Endothelial cell (in vitro differentiated cells): ENCODE measurements around the gene PTPN6. TPM values are rescaled to one million over a fixed set of nuclear protein-coding genes. Genes with fewer than 3 reads are reported as not detected.
A peak's percentile ranks its signal among the peaks of the same experiment; 100 is the strongest.

Experiments
- DNase-seq: peaks from one replicate; pipeline ENCODE4 v3.0.0; 2021; ENCODE audit warnings: low spot score
- H3K27ac Mint-ChIP-seq: one replicate; pipeline ENCODE4 v1.8.0; 2021; ENCODE audit warnings: mixed read lengths, inconsistent platforms; ENCODE audit not compliant: unreplicated experiment
- H3K27me3 Mint-ChIP-seq: one replicate; pipeline ENCODE4 v1.8.0; 2021; ENCODE audit warnings: mild to moderate bottlenecking, moderate library complexity, mixed read lengths, inconsistent platforms; ENCODE audit not compliant: unreplicated experiment
- H3K36me3 Mint-ChIP-seq: one replicate; pipeline ENCODE4 v1.8.0; 2021; ENCODE audit warnings: mild to moderate bottlenecking, low read depth, mixed read lengths, inconsistent platforms; ENCODE audit not compliant: unreplicated experiment
- H3K4me1 Mint-ChIP-seq: one replicate; pipeline ENCODE4 v1.8.0; 2021; ENCODE audit warnings: mild to moderate bottlenecking, mixed read lengths, inconsistent platforms; ENCODE audit not compliant: unreplicated experiment
- H3K4me3 Mint-ChIP-seq: one replicate; pipeline ENCODE4 v1.8.0; 2021; ENCODE audit warnings: mild to moderate bottlenecking, mixed read lengths, inconsistent platforms; ENCODE audit not compliant: unreplicated experiment
- H3K9me3 Mint-ChIP-seq: one replicate; pipeline ENCODE4 v1.8.0; 2021; ENCODE audit warnings: mixed read lengths, inconsistent platforms; ENCODE audit not compliant: unreplicated experiment
- CTCF ChIP-seq: fragments of 200-600 bp; sonication (generic); IDR thresholded peaks from one replicate; pipeline ENCODE4 v1.5.0; 2021; ENCODE audit warnings: antibody characterized with exemption; ENCODE audit not compliant: unreplicated experiment
- total RNA-seq: library from RNA; stranded (reverse); fragmentation: NEBNext Ultra II Directional; extraction: Animal tissue kit (Norgen Biotek cat#: 25700); gene quantifications from one replicate; pipeline ENCODE4 v1.2.1, GENCODE V29; 2021; ENCODE audit not compliant: unreplicated experiment

PTPN6 gene
- total RNA-seq, 1 donor from 2014 or later: 22.1 TPM

DNA sequence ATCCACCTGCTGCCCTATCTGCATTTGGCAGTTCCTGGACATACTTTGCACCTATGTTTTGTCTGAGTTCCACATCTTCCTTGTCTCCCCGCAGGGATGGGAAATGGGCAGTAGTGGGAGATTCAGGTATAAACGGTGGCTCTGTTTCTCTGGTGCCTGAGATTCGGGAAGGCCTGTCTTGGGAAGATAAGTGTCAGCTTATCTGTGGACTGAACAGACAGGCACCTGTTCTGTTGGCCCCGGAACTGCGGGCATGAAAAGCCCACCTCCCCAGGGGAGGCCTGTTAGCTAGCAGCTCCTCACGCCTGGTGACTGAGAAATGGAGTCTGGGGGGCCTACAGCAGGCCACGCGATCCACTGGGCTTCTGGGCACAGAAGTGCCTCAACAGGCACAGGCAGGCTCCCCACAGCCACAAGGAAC lies 13.5 kb downstream of the PTPN6 start:
- no peak for TF ChIP-seq CTCF
- no peak for DNase-seq
- peaks cover 27% of the 10 kb centered on the region for H3K36me3 Mint-ChIP-seq
- peaks cover 35% of the 10 kb centered on the region for H3K4me1 Mint-ChIP-seq
- no peak overlapping the region for H3K27ac Mint-ChIP-seq
- H3K4me3 Mint-ChIP-seq: no peak overlapping the region
- H3K9me3 Mint-ChIP-seq: no peaks in the 10 kb centered on the region
- H3K27me3 Mint-ChIP-seq: peaks cover 12% of the 10 kb centered on the region

GRCh38 chr12:6965026-6965661 lies 14.0 kb downstream of the PTPN6 start:
- Mint-ChIP-seq H3K27ac (peak overlapping the region; percentile 77), H3K4me3 (peak overlapping the region; percentile 80), H3K9me3 (no peaks in the 10 kb centered on the region), H3K27me3 (peaks cover 12% of the 10 kb centered on the region), H3K4me1 (peaks cover 39% of the 10 kb centered on the region), H3K36me3 (peaks cover 27% of the 10 kb centered on the region)
- peak; percentile 86 for DNase-seq
- peak; percentile 92 for TF ChIP-seq CTCF

DNA sequence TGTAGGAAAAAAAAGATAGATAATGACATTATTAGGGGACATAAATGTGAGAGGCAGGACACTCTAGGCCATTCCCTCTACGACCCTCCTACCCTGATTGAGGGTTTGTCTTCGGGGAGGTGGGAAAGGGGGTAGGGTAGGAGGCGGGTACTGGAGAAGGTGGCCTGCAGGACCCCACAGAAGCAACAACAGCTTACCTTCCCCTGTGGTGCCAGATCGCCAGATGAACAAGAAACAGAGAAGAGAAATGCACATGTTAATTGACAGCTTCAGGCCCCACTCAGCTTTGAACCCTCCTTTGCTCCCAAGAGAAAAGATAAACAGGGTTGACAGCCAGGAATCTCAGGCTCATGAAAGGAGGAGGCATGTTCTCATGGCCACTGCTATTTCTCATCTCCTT lies 14.6 kb downstream of the PTPN6 start:
- H3K9me3 Mint-ChIP-seq: no peaks in the 10 kb centered on the region
- DNase-seq: no peak
- H3K27ac Mint-ChIP-seq: peak overlapping the region; percentile 36
- H3K4me1 Mint-ChIP-seq: peaks cover 40% of the 10 kb centered on the region
- H3K27me3 Mint-ChIP-seq: peaks cover 14% of the 10 kb centered on the region
- peak overlapping the region; percentile 80 for H3K4me3 Mint-ChIP-seq
- peaks cover 27% of the 10 kb centered on the region for H3K36me3 Mint-ChIP-seq
- no peak for TF ChIP-seq CTCF

DNA sequence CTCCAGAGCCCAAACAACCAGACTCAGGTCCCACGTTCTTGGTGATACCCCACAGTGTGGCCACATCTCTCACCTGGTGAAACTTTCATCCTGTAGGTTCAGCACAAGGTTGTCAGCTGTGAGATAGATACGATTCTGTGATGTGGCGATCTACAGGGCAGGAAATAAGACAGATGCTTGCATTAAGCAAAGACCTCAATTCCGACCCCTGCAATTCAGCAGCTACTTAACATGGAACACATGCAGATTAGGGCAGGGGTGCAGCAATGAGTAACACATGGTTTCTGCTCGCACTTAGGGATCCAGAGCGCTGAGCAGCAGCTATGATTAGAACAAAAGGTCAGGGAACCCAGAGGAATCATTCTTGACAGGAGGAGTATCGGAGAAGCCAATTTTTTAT lies 15.2 kb downstream of the PTPN6 start:
- H3K4me3 Mint-ChIP-seq: peak overlapping the region; percentile 80
- H3K36me3 Mint-ChIP-seq: peaks cover 31% of the 10 kb centered on the region

More for the DNA sequence above, 15.2 kb downstream of the PTPN6 start:
- no peak for TF ChIP-seq CTCF
- H3K9me3 Mint-ChIP-seq: no peaks in the 10 kb centered on the region
- H3K4me1 Mint-ChIP-seq: peaks cover 44% of the 10 kb centered on the region
- DNase-seq: no peak
- peak overlapping the region; percentile 61 for H3K27ac Mint-ChIP-seq
- peaks cover 18% of the 10 kb centered on the region for H3K27me3 Mint-ChIP-seq
